ENCODE results near the gene TUBA3E.
"Not testable (repeated sequence)": the region's sequence is repeated elsewhere in the genome, so short reads cannot be mapped to it uniquely, and the experiment has no call there.

The TUBA3E gene

DNA sequence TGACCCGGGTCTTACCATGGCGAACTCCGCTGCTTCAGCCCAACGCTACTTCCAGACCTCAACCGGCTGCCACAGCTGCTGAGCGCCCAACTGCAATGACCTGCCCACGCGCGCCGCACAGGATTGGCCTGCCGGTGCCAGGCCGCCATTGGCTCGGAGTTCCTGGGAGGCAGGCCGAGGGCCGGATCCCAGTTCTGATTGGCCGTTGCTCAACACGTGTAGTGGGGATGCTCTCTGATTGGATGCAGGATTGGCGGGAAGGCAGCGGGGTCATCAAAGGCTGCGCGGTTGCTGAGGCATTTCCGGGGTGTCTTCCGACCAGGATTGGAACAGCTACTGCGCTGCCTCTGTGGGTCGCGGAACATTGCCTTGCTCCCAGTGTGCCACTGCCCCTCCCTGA lies at the start of gene TUBA3E:
TUBA3E (minus strand) TSS at position 97 of the 400 bp plus-strand sequence; CDS start at position 18, 79 bp downstream.
- DNase-seq (ENCODE audit: low read depth in 2 of 3, low spot score in 1 of 3) = no peak

DNA sequence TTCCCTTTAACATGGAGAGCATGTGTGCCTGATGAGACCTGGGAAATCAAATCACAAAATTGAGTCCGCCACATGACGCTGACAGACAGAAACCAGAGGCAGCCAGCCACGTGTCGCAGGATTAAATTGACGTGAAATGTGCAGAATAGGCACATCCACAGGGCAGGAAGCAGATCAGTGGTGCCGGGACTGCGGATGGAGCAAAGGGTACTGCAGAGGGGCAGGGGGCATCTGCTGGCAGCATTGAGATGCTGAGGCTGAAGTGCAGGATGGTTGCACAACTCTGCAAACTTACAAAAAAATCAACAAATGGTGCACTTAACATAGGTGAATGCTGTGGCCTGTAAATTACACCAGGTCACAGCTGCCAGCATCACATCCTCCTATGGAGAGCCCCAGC lies 48.2 kb upstream of the TUBA3E start:
- no peak for DNase-seq (ENCODE audit: low read depth in 2 of 3, low spot score in 1 of 3)

DNA sequence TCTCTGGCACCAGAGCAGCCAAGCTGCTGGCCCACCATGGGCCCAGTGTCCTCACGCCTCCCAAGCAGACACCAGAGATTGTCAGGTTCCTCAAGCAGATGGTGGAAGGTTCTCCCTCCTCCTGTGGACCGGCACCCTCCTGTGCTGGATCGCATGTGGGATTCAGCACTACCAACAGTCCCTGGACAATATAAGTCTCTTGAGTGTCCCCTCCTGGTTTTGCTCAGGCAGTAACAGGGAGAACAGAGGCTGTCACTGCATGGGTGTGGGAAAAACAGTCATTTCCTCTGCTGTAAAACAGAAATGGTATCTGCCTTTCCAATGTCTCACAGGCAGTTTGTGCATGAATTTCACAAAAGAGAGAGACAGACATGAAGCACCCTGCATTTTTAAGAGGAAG lies 47.7 kb upstream of the TUBA3E start:
- DNase-seq (ENCODE audit: low read depth in 2 of 3, low spot score in 1 of 3) = no peak

DNA sequence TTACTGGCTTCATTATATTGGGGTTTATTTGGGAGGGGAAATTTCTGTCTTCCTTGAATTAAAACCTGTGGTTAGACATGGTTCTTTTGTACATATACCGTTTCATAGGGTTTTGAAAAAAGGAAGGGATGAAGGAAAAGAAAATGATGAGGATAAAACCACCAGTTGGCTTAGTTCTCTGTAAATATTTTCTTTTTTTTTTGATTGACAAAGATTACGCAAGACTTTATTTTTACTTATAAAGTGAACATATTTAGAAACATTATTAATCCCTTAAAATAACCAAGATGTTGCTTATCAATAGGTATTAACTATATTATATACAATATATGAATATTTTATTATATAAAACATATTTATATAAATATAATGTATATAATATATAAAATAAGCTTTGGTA lies 45.1 kb upstream of the TUBA3E start:
- DNase-seq (ENCODE audit: low read depth in 2 of 3, low spot score in 1 of 3) = no peak

DNA sequence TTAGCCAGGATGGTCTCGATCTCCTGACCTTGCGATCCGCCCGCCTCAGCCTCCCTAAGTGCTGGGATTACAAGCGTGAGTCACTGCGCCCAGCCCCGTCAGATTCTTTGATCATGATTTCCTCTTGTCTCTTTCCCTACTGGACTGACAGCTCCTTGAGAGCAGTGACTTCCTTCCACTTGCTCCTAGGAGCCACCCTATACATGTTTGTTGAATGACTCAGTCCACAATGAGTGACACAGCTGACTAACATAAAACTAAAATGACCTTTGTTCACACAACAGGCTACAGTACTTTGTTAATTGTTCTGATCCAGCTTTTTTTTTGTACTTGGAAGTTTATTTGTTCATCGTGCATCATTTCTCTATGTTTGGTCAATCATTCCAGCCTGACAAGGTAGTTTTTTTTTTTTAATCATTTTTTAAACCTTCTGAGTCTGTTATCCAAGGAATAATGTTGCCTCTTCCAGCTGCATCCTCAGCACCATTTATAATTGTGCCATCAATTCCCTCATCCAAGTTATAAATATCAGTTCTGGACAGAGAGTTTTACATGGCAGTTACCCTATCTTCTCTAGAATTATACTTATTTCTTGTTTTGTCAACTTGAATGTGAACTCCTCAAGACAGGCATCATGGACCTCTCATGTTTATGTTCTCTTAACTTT lies 42.9 kb upstream of the TUBA3E start:
- DNase-seq (ENCODE audit: low read depth in 2 of 3, low spot score in 1 of 3) = no peak

DNA sequence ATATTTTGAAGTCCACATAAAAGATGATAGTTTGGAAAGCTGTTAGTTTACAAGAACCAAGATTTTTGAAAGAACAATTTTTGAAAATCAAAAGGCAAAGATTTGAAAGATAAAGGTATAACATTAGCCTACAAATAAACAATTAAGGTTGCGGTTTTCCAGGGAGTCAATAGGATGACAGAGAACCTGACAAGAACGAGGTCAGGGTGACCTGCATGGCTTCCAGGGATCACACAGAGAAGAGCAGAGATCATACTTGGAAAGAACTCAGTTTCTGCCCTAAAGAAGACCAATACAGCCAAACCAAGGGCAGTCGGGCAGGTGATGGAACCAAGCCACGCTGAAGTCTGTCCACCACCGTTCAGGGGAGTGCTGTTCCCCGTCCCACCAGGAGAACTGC lies 41.3 kb upstream of the TUBA3E start:
- not testable (repeated sequence) for DNase-seq (ENCODE audit: low read depth in 2 of 3, low spot score in 1 of 3)

DNA sequence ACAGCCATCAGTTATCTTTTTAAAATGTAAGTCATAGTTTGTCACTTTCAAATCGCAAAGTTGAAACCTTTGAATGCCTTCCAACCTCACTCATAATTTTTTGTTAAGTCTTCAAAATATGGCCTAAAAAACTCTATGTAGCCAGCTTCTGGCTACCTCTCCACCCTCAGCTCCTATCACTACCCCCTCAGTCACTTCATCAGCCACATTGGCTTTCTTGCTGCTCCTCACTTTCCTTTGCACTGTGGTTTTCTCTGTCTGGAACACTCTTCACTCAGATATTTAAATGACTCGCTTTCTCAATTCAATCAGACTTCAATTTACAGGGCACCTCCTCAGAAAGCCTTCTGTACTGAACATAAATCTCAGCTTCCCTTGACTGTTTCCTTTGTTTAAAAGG lies 34.8 kb upstream of the TUBA3E start:
- not testable (repeated sequence) for DNase-seq (ENCODE audit: low read depth in 2 of 3, low spot score in 1 of 3)

DNA sequence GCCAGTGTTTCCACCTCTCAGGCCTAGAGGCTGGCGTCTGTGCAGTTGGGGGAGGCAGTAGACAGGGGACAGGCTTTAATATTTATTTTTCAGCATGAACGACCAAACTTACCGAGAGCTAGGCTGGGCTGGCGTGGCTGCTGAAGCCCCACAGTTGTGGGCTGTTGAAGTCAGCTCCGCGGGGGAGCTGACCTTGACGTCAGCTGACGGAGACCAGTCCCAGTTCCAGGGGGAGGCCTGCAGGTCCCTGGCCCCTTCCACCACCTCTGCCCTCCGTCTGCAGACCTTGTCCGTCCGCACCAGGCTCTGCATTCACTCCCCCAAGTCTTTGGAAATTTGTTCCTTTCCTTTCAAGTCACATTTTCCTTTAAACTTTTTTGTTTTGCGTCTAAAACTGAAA lies 33.4 kb upstream of the TUBA3E start:
- DNase-seq (ENCODE audit: low read depth in 2 of 3, low spot score in 1 of 3) = no peak

DNA sequence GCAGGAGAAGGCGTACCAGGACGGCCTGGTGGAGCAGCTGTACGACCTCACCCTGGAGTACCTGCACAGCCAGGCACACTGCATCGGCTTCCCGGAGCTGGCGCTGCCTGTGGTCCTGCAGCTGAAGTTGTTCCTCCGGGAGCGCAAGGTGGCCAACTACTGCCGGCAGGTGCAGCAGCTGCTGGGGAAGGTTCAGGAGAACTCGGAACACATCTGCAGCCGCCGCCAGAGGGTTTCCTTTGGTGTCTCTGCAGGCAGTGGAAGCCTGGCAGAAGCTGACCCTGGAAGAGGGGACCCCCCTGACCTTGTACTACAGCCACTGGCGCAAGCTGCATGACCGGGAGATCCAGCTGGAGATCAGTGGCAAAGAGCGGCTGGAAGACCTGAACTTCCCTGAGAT lies 32.7 kb upstream of the TUBA3E start:
- not testable (repeated sequence) for DNase-seq (ENCODE audit: low read depth in 2 of 3, low spot score in 1 of 3)

DNA sequence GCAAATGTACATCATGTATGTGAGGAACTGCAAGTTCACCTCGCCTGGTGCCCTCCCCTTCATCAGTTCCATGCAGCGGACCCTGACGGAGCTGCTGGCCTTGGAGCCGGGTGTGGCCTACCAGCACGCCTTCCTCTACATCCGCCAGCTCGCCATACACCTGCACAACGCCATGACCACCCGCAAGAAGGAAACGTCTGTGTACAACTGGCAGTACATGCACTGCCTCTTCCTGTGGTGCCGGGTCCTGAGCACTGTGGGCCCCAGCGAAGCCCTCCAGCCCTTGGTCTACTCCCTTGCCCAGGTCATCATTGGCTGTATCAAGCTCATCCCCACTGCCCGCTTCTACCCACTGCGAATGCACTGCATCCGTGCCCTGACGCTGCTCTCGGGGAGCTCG lies 32.1 kb upstream of the TUBA3E start:
- DNase-seq (ENCODE audit: low read depth in 2 of 3, low spot score in 1 of 3) = not testable (repeated sequence)

DNA sequence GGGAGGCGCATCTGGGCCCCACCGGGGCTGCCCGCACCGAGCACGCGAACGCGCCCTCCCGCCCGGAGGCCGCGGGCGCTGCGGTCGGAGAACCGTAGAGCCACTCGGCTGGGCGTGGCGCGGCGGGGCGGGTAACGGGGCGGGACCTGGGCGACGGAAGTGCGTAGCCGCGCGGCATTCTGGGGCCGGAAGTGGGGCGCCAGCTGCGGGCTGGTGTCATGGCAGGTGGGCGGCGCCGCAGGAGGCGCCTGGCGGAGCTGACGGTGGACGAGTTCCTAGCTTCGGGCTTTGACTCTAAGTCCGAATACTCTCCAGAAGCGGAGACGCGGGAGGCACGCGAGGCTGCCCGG lies 30.9 kb upstream of the TUBA3E start:
- not testable (repeated sequence) for DNase-seq (ENCODE audit: low read depth in 2 of 3, low spot score in 1 of 3)

DNA sequence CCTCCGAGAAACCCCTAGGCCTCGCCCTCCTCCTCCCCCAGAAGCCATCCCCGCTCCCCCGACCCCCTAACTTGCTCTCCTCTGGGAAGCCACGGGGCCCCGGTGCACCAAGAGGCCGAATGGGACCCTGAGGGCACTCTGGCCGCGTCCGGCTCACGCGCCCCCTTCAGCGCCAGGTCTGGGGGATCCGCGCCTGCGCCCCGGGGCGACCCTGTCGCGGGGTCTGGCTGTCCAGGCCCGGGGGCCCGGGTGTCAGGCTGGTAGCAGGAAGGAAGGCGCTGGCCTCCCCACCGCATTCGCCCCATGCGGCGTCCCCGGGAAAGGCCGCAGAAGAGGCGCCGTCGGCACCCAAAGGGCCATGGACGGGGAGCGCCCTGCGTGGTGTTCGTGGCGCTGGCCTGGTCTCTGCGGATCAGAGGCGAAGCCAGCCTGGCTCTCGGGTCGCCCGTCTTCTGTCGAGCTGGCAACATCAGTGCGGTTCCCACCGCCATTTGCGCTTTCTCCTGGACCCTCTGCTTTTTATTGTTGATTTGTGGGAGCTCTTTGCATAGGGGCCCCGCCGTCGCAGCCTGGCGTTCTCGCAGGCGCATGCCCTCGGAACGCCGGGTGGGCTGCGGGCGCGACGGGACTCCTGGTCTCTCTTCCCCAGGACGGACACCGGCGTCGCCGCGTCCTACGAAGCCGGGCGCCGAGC lies 30.4 kb upstream of the TUBA3E start:
- DNase-seq (ENCODE audit: low read depth in 2 of 3, low spot score in 1 of 3) = not testable (repeated sequence)

DNA sequence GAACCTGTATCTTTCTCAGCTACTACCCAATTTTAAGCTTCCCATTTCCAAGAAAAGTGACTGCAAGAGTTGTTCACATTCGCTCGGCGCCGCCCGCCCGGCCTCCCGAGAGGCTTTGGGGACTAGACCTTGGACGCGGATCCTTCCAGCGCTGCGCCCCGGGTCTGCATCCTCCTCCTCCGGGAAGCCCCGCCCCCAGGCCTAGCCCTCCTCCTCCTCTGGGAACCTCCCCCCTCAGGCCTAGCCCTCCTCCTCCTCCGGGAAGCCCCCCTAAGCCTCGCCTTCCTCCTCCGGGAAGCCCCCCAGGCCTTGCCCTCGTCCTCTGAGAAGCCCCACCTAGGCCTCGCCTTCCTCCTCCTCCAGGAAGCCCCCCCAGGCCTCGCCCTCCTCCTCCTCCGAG lies 29.8 kb upstream of the TUBA3E start:
- DNase-seq (ENCODE audit: low read depth in 2 of 3, low spot score in 1 of 3) = not testable (repeated sequence)

DNA sequence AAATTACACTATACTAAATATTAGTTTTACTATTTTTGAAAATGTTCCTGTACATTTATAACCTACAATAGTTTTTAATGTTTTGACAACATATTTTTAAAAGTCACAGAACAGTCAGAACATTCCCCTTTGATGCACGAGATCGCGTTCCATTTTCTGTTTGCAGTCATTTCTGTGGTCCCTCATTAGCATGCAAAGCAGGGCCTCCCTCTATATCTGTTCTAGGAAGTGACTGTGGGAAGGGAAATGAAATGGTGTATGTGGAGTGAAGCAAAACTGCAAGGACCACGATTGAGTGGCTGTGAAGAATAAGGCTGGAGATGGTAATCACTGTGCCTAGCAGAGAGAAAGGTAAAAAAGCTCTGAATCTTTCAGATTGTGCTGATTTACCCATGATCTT lies 24.3 kb upstream of the TUBA3E start:
- DNase-seq (ENCODE audit: low read depth in 2 of 3, low spot score in 1 of 3) = not testable (repeated sequence)

DNA sequence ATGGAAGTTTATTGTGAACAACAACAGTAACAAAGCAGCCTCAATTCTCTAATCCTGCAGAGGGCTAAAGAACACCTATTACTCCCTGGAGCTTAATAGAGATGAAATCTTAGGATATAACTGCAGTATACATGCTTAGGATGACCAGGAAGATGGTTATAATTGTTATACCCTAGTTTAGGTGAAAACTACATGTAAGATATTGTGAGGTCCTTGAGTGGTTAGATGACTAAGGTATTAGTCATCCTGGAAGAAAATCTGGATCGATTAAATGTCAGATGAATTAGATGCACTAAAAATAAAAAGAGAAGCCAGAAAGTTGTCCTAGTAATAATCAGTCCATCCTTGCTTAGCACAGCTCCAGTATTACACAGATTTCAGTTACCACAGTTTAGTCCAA lies 22.3 kb upstream of the TUBA3E start:
- not testable (repeated sequence) for DNase-seq (ENCODE audit: low read depth in 2 of 3, low spot score in 1 of 3)

DNA sequence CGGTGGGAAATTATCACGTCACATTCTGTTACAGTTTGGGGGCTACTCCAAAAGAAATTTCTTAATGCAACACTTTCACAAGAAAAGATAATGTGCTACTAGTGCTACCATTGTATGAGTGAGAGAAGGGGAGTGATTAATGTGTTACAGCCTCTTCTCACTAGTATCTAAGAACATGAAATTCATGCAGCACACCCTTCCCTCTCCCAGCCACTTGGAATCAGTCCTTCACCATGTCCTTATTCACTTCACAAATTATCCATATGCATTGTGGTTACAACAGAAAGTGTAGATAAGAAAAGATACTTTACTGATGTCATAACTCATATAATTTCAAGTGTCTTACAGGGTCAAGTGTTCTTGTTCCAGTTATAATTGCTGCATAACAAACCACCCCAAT lies 20.9 kb upstream of the TUBA3E start:
- DNase-seq (ENCODE audit: low read depth in 2 of 3, low spot score in 1 of 3) = not testable (repeated sequence)

DNA sequence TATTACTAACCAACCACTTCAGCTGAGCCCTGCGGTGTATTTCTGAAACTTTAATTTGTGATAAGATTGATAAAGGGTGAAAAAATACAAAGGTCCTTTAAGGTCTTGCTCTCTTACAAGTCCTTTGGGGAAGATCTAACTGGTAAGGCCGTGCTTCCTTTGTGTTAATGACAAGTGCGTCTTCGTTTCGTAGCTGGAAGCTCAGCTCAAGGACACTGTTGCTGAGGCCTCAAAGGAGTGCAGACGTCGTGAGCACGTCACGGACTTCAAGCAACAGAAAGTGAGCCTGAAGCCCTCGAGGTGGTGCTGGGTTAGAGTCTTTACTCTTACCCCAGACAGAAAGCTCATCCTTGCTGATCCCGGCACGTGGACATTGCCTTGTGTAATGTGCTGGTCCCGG lies 8.8 kb upstream of the TUBA3E start:
- not testable (repeated sequence) for DNase-seq (ENCODE audit: low read depth in 2 of 3, low spot score in 1 of 3)

DNA sequence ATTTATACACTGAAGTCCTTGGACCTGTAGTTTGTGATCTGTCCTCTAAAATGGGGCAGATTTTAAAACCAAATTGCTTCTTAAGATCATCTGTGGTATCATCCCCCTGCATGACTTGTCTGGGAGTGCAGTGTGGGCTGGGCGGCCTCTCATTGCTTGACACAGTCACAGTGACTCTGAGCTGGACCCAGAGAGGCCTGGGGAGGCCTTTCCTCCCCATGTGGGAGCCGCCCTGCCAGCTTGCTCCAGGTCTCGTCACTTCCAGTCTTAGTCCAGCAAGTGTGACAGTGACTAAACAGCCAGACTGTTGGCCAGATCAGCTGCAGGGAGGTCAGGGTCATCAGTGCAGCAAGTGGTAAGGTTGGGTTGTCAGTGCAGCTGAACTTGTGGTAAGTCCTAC lies 4.9 kb upstream of the TUBA3E start:
- not testable (repeated sequence) for DNase-seq (ENCODE audit: low read depth in 2 of 3, low spot score in 1 of 3)

DNA sequence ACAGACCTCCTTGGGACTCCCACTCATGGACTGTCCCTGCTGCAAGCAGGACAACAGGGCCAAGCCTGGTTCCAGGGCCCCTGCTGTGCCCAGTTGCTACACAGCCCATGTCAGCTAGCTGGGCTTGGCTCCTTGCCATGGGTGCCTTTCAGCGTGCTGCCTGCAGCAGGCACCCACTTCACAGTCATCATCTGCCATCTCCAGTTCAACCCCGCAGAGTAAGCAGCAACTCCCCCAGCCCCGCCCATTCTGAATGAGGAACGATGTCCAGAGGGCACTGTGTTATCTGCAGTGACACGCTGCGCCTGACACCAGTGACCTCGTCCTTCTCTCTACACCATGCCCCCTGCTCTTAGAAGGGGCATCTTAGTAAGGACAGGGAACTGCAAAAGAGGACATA lies 4.3 kb upstream of the TUBA3E start:
- not testable (repeated sequence) for DNase-seq (ENCODE audit: low read depth in 2 of 3, low spot score in 1 of 3)

DNA sequence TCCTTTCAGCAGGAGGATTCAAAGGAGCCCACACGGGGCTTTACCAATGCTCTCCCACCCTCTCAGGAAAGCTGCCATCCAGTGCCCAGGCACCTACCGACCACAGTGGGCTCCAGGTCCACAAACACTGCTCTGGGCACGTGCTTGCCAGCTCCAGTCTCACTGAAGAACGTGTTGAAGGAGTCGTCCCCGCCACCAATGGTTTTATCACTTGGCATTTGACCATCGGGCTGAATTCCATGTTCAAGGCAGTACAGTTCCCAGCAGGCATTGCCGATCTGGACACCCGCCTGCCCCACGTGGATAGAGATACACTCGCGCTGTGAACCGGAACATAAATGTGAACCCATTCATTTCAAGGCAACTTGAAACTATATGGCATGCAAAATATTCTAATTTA lies 2.2 kb downstream of the TUBA3E start:
- DNase-seq (ENCODE audit: low read depth in 2 of 3, low spot score in 1 of 3) = not testable (repeated sequence)

DNA sequence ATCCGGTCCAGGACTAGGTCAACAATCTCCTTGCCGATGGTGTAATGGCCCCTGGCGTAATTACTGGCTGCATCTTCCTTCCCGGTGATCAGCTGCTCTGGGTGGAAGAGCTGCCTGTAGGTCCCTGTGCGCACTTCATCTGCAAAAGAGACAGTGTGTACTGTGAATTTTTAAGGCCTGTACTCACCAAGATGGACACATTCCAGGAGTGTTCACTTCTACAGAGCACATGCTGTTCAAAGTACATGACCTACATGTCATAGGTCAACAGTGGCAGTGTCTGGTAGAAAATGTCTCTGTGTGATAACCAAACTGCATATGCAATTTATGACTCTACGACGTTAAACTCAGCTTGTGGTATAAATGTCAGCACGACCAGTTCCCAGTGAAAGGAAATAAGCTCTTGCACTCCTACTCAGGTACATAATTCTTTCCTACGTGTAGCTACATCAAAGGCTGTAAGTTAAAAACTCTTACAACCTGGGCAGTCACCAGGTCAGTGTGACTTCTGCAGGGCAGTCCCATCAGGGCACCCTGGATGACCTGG lies 3.1 kb downstream of the TUBA3E start:
- DNase-seq (ENCODE audit: low read depth in 2 of 3, low spot score in 1 of 3) = not testable (repeated sequence)

DNA sequence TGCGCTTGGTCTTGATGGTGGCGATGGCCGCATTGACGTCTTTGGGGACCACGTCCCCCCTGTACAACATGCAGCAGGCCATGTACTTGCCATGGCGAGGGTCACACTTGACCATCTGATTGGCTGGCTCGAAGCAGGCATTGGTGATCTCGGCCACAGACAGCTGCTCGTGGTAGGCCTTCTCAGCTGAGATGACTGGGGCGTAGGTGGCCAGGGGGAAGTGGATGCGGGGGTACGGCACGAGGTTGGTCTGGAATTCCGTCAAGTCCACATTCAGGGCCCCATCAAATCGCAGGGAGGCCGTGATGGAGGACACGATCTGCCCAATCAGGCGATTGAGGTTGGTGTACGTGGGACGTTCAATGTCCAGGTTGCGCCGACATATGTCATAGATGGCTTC lies 4.4 kb downstream of the TUBA3E start:
- DNase-seq (ENCODE audit: low read depth in 2 of 3, low spot score in 1 of 3) = not testable (repeated sequence)

DNA sequence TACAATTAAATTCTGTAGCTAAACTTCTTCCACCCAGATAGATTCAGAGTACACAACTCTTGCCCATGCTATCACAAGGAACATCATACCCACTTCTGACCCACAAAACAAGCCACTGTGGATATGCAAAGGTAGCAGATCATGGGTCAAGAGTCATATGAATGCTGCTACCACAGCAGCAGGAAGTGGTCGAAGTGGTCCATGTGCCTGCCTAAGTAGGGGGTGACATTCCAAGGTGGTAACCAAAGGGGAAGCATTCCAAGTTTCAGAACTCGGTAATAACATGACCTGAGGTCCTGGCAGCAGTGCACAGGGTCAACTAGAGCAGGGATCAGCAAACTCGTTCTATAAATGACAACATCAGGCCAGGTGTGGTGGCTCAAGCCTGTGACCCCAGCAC lies 5.8 kb downstream of the TUBA3E start:
- not testable (repeated sequence) for DNase-seq (ENCODE audit: low read depth in 2 of 3, low spot score in 1 of 3)

Data from stimulated activated CD4-positive, alpha-beta T cell treated with anti-CD3 and anti-CD28 coated beads, Interleukin-12 subunit alpha, Interleukin-12 subunit beta, amount 100 ng/mL, for 48 hours (primary cell).